Panc1 (cell line): ENCODE results near the gene TTLL6.

Source experiments
- CTCF ChIP-seq: fragments of 450-650 bp; IDR thresholded peaks from 2 replicates; pipeline ENCODE4 v1.5.1; 2017; ENCODE audit warnings: mild to moderate bottlenecking
- POLR2AphosphoS5 ChIP-seq: IDR thresholded peaks from 2 replicates; pipeline ENCODE4 v1.6.1; 2012; ENCODE audit warnings: mild to moderate bottlenecking, low read depth, low read length, moderate library complexity
- TF ChIP-seq, protein P1 (sequence below), 2 experiments: IDR thresholded peaks; 2 replicates each; pipeline ENCODE4 v1.6.1; 2011 to 2012; ENCODE audit warnings: low read depth in 2 of 2, control low read depth in 1 of 2, low read length in 1 of 2, mild to moderate bottlenecking in 1 of 2, moderate library complexity in 1 of 2; ENCODE audit not compliant: insufficient read depth in 1 of 2

DNA sequence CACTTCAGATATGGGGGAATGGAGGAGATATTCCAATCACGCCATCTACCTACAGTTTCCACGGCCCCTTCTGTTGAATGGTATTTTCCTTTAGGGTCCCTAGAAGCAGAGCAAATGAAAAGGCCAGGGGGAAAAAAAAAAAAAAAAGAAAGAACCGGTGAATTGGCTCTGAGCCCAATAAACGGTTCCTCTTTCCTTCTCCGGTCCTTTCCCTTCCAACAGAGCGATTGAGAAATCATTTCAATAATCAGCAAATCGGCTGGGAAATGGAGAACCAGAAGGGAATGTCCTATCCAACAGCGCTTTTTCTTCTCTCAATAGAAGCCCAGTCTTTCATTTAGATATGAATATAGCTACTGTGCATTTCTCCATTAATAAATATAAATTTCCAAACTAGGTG is 61.7 kb downstream of the TTLL6 start:
- TF ChIP-seq CTCF = no peak
- TF ChIP-seq, protein P1, sequence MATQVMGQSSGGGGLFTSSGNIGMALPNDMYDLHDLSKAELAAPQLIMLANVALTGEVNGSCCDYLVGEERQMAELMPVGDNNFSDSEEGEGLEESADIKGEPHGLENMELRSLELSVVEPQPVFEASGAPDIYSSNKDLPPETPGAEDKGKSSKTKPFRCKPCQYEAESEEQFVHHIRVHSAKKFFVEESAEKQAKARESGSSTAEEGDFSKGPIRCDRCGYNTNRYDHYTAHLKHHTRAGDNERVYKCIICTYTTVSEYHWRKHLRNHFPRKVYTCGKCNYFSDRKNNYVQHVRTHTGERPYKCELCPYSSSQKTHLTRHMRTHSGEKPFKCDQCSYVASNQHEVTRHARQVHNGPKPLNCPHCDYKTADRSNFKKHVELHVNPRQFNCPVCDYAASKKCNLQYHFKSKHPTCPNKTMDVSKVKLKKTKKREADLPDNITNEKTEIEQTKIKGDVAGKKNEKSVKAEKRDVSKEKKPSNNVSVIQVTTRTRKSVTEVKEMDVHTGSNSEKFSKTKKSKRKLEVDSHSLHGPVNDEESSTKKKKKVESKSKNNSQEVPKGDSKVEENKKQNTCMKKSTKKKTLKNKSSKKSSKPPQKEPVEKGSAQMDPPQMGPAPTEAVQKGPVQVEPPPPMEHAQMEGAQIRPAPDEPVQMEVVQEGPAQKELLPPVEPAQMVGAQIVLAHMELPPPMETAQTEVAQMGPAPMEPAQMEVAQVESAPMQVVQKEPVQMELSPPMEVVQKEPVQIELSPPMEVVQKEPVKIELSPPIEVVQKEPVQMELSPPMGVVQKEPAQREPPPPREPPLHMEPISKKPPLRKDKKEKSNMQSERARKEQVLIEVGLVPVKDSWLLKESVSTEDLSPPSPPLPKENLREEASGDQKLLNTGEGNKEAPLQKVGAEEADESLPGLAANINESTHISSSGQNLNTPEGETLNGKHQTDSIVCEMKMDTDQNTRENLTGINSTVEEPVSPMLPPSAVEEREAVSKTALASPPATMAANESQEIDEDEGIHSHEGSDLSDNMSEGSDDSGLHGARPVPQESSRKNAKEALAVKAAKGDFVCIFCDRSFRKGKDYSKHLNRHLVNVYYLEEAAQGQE (IDR thresholded peaks at IDR 0.05; ENCODE audit: insufficient read depth in 1 of 2, low read depth in 2 of 2, low read length in 1 of 2) = no peak
- no peak for TF ChIP-seq POLR2AphosphoS5
